Measurements from ENCODE around the gene DIP2C.

DNA sequence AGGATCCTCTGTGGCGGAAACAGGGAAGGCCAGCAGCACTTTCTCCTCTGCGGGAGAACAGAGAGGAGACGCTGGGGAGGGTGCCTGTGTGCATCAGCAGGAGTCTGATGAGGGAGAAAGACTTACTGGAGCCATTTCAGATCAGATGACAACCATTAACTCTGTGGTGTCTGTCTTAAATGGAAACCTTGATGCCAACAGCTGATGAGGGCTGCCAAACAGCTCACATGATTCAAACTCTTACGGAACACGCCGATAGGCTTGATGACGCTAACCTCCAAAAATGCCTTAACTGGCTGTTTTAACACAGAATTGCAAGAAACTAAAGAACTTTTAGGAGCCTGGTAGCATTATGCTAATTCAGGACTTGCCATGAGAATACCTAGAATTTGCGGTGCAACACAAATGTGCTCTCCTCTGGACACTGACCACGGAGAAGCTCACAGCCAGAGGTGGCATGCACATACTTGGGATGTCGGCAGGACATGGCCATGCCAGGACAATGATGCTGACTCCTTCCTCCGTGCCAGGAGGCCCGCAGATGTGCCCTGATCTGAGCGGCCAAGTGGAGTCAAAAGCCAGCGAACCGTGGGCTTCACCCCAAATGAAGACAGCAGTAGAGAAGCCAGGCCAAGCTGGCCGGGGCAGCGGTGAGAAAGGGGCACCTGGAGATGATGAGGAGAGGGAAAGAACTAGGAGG, 399.3 kb downstream of the DIP2C start:
- TF ChIP-seq, protein P1, sequence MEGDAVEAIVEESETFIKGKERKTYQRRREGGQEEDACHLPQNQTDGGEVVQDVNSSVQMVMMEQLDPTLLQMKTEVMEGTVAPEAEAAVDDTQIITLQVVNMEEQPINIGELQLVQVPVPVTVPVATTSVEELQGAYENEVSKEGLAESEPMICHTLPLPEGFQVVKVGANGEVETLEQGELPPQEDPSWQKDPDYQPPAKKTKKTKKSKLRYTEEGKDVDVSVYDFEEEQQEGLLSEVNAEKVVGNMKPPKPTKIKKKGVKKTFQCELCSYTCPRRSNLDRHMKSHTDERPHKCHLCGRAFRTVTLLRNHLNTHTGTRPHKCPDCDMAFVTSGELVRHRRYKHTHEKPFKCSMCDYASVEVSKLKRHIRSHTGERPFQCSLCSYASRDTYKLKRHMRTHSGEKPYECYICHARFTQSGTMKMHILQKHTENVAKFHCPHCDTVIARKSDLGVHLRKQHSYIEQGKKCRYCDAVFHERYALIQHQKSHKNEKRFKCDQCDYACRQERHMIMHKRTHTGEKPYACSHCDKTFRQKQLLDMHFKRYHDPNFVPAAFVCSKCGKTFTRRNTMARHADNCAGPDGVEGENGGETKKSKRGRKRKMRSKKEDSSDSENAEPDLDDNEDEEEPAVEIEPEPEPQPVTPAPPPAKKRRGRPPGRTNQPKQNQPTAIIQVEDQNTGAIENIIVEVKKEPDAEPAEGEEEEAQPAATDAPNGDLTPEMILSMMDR (IDR thresholded peaks at IDR 0.05): no peak
- no peak for TF ChIP-seq POLR2A (IDR thresholded peaks at IDR 0.05)
